Omental fat pad (tissue), 4 donors: ENCODE results near the gene ITPR2. TPM values are rescaled to one million over a fixed set of nuclear protein-coding genes. Genes with fewer than 3 reads are reported as not detected.
"Not testable (repeated sequence)": the region's sequence is repeated elsewhere in the genome, so short reads cannot be mapped to it uniquely, and the experiment has no call there.

Experiments
- ATAC-seq: fragments of 150-250 bp; one replicate; pipeline ENCODE4 v1.9.1; 2016; ENCODE audit warnings: mild to moderate bottlenecking, moderate library complexity; ENCODE audit not compliant: low FRiP score
- DNase-seq: peaks from one replicate; pipeline ENCODE4 v3.0.0-alpha.2; 2019; ENCODE audit warnings: low spot score
- CTCF ChIP-seq, 3 donors: fragments of 450-650 bp; IDR thresholded peaks; one replicate each; pipeline ENCODE4 v1.5.1; 2016 to 2017; ENCODE audit warnings: antibody characterized with exemption in 3 of 3, mild to moderate bottlenecking in 3 of 3, moderate library complexity in 2 of 3
- total RNA-seq, 4 donors: library from RNA; depleted of rRNA; stranded (reverse); fragments of >200 nt; gene quantifications; one replicate each; pipeline ENCODE4 v1.1.0, GENCODE V29; 2016

Gene ITPR2
- total RNA-seq, 4 donors from 2014 or later, result 39.0 to 62.9 (median 47.4) TPM

DNA sequence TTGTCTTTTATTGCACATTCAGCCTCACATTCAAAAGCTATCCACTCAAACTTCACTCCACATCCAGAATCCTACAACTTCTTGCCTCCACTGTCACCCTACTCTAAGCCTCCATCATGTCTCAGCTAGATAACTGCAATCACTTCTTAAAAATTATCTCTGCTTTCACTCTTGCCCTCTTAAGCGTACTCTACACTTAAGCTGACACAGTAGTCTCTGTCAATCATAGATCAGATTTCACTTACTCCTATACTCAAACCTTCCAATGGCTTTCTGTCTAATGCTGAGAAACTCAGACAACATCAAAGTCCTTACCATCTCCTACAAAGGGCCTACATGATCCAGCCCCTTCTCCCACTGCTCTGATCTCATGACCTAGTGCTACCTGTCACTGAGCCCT lies 304.1 kb downstream of the ITPR2 start:
- DNase-seq (no peak), ATAC-seq (no peak)
- TF ChIP-seq CTCF (IDR thresholded peaks at IDR 0.05), result no peak

GRCh38 chr12:26527682-26528081 lies 305.3 kb downstream of the ITPR2 start:
- no peak for DNase-seq
- TF ChIP-seq CTCF (IDR thresholded peaks at IDR 0.05), result no peak
- no peak for ATAC-seq

DNA sequence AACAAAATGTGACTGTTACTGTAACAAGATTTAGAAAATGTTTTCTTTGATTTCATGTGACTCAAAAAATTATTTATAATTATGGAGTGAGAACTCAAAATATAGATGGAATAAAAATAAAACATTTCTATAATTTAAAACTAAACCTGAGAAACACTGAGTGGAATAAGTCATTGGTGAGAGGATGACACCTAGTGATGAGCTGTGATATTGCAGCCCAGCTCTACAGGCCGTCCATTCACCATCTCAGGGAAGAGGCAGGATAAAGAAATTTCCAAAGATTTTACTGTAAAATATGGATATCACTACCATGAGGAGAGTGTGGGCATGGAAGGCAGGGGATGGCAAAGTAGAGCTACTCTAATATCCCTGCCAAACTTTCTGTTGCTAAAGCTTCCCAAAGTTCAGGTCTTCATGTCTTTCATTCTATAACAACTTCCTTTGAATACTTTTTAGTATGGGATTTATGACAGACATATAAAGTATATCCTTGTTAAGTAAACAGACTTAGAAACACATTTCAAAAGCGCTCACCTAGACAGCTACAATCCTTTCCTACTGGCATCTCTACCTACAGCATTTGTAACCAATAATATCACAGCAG lies 308.0 kb downstream of the ITPR2 start:
- no peak for DNase-seq
- ATAC-seq, result no peak
- TF ChIP-seq CTCF (IDR thresholded peaks at IDR 0.05), result no peak

GRCh38 chr12:26523708-26524150 lies 309.3 kb downstream of the ITPR2 start:
- ATAC-seq, result peak; percentile 98
- peak; percentile 80 for DNase-seq
- no peak for TF ChIP-seq CTCF (IDR thresholded peaks at IDR 0.05)

GRCh38 chr12:26520869-26521268 lies 312.1 kb downstream of the ITPR2 start:
- DNase-seq, result no peak
- TF ChIP-seq CTCF (IDR thresholded peaks at IDR 0.05), result no peak
- ATAC-seq, result no peak

GRCh38 chr12:26520109-26520508 lies 312.9 kb downstream of the ITPR2 start:
- ATAC-seq (no peak), DNase-seq (no peak)
- no peak for TF ChIP-seq CTCF (IDR thresholded peaks at IDR 0.05)

GRCh38 chr12:26519462-26519861 lies 313.5 kb downstream of the ITPR2 start:
- DNase-seq (no peak), ATAC-seq (no peak)
- no peak for TF ChIP-seq CTCF (IDR thresholded peaks at IDR 0.05)

DNA sequence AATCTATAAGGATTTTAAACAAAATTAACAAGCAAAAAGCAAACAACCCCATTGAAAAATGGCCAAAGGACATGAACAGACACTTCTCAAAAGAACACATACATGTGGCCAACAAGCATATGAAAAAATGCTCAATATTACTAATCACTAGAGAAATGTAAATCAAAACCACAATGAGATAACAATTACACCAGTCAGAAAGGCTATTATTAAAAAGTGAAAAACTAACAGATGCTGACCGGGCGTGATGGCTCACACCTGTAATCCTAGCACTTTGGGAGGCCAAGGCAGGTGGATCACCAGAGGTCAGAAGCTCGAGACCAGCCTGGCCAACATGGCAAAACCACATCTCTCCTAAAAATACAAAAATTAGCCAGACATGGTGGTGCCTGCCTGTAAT lies 315.7 kb downstream of the ITPR2 start:
- ATAC-seq, result not testable (repeated sequence)

More for the DNA sequence above, 315.7 kb downstream of the ITPR2 start:
- not testable (repeated sequence) for DNase-seq
